ENCODE data around the gene ATP9A.
"Not testable (repeated sequence)": the region's sequence is repeated elsewhere in the genome, so short reads cannot be mapped to it uniquely, and the experiment has no call there.

ATP9A gene

GRCh38 chr20:51574248-51575033 is 193.7 kb downstream of the ATP9A start:
- no peak for DNase-seq (ENCODE audit: low read depth)

- DNase-seq (ENCODE audit: low read depth), result no peak
Observed at GRCh38 chr20:51573576-51574243, 194.5 kb downstream of the ATP9A start.

GRCh38 chr20:51571460-51571794 is 196.8 kb downstream of the ATP9A start:
- DNase-seq (ENCODE audit: low read depth), result no peak

GRCh38 chr20:51570739-51571459 is 197.3 kb downstream of the ATP9A start:
- no peak for DNase-seq (ENCODE audit: low read depth)

- no peak for DNase-seq (ENCODE audit: low read depth)
Observed at GRCh38 chr20:51569815-51570738, 198.1 kb downstream of the ATP9A start.

GRCh38 chr20:51568533-51568932 is 199.7 kb downstream of the ATP9A start:
- DNase-seq (ENCODE audit: low read depth), result not testable (repeated sequence)

- no peak for DNase-seq (ENCODE audit: low read depth)
Observed at GRCh38 chr20:51567622-51568021, 200.6 kb downstream of the ATP9A start.

- DNase-seq (ENCODE audit: low read depth), result no peak
Observed at GRCh38 chr20:51566594-51566993, 201.6 kb downstream of the ATP9A start.

- DNase-seq (ENCODE audit: low read depth), result no peak
Observed at GRCh38 chr20:51565298-51566144, 202.7 kb downstream of the ATP9A start.

GRCh38 chr20:51563486-51564332 is 204.5 kb downstream of the ATP9A start:
- DNase-seq (ENCODE audit: low read depth), result peak; percentile 95

- no peak for DNase-seq (ENCODE audit: low read depth)
Observed at GRCh38 chr20:51563174-51563485, 205.1 kb downstream of the ATP9A start.

- DNase-seq (ENCODE audit: low read depth), result peak; percentile 100
Observed at GRCh38 chr20:51562332-51563173, 205.6 kb downstream of the ATP9A start.

GRCh38 chr20:51562027-51562331 is 206.2 kb downstream of the ATP9A start:
- DNase-seq (ENCODE audit: low read depth), result peak; percentile 63

GRCh38 chr20:51560550-51561307 is 207.5 kb downstream of the ATP9A start:
- peak; percentile 36 for DNase-seq (ENCODE audit: low read depth)

- DNase-seq (ENCODE audit: low read depth), result no peak
Observed at GRCh38 chr20:51560042-51560441, 208.1 kb downstream of the ATP9A start.

- peak; percentile 100 for DNase-seq (ENCODE audit: low read depth)
Observed at GRCh38 chr20:51554538-51555165, 213.5 kb downstream of the ATP9A start.

GRCh38 chr20:51553897-51554486 is 214.2 kb downstream of the ATP9A start:
- DNase-seq (ENCODE audit: low read depth), result peak; percentile 91

- no peak for DNase-seq (ENCODE audit: low read depth)
Observed at GRCh38 chr20:51551186-51551585, 217.0 kb downstream of the ATP9A start.
